Stimulated activated CD4-positive, alpha-beta T cell treated with anti-CD3 and anti-CD28 coated beads, Interleukin-2, amount 100 ng/mL, for 48 hours (primary cell): ENCODE results near the gene GRIP1.
"Not testable (repeated sequence)": the region's sequence is repeated elsewhere in the genome, so short reads cannot be mapped to it uniquely, and the experiment has no call there.

Source experiments
- DNase-seq, 2 donors: peaks; one replicate each; pipeline ENCODE4 v3.0.0-alpha.2; 2020

GRIP1 gene

GRCh38 chr12:66303316-66303804, 375.5 kb downstream of the GRIP1 start:
- not testable (repeated sequence) for DNase-seq

- DNase-seq, result no peak
Measured at GRCh38 chr12:66302827-66303169, 376.1 kb downstream of the GRIP1 start.

- DNase-seq, result peak; percentile 97 to 98
Measured at GRCh38 chr12:66301944-66302826, 376.7 kb downstream of the GRIP1 start, which contains the start of gene HELB. Gene HELB, plus strand, starts transcription at chr12:66302493. Its CDS starts 111 bp downstream, at chr12:66302604.

GRCh38 chr12:66297923-66298322, 381.0 kb downstream of the GRIP1 start:
- DNase-seq, result no peak
